Endothelial cell of umbilical vein (primary cell): ENCODE results near the gene CPNE7. TPM values are rescaled to one million over a fixed set of nuclear protein-coding genes. Genes with fewer than 3 reads are reported as not detected.

ENCODE experiments used
- BruUV-seq: library from RNA; stranded (reverse); fragments of 400-500 nt; replicated peaks from 2 replicates; lab custom pipeline; 2021; lab: Mats Ljungman, UMichigan
- CTCF ChIA-PET: fragments of 300-600, 350-600 bp; sonication (Branson Sonifier 250); formaldehyde crosslinking; loops from one replicate; lab custom pipeline; 2021; ENCODE audit warnings: antibody characterized with exemption, inconsistent platforms; lab: Charles Lee
- POLR2A ChIA-PET: fragments of 300-600, 350-600 bp; sonication (Branson Sonifier 250); formaldehyde crosslinking; loops from one replicate; lab custom pipeline; 2021; ENCODE audit warnings: antibody characterized with exemption, inconsistent platforms; lab: Charles Lee
- DNase-seq: peaks from one replicate; pipeline ENCODE4 v3.0.0-alpha.2; 2011; ENCODE audit warnings: low read depth, low spot score
- FAIRE-seq: peaks from 2 replicates; lab custom pipeline; 2011; peaks lifted over from hg19 to GRCh38; lab: Jason Lieb, UNC
- H2AFZ ChIP-seq: 2 replicates; pipeline ENCODE4 v1.6.0; 2012; ENCODE audit warnings: low read depth, low read length, control low read depth, inconsistent platforms
- H3K27ac ChIP-seq: 2 replicates; pipeline ENCODE4 v1.5.1; 2011; ENCODE audit warnings: low read depth, mild to moderate bottlenecking, control low read depth, low read length, moderate library complexity; ENCODE audit not compliant: insufficient read depth
- H3K27me3 ChIP-seq, 2 experiments: 2 replicates each; pipeline versions ENCODE4 v1.6.0 to v1.6.1; 2011; ENCODE audit warnings: low read length in 2 of 2, mixed read lengths in 1 of 2; ENCODE audit not compliant: control insufficient read depth in 2 of 2, insufficient read depth in 2 of 2
- H3K36me3 ChIP-seq, 2 experiments: 2 replicates in 1 of 2; 3 replicates in 1 of 2; pipeline ENCODE4 v1.5.1; 2011; ENCODE audit warnings: low read length in 2 of 2, mild to moderate bottlenecking in 1 of 2, moderate library complexity in 1 of 2; ENCODE audit not compliant: control insufficient read depth in 2 of 2, insufficient read depth in 2 of 2; ENCODE audit errors: extremely low read depth in 1 of 2
- H3K4me1 ChIP-seq: 3 replicates; pipeline ENCODE4 v1.5.1; 2011; ENCODE audit warnings: mild to moderate bottlenecking, low read length; ENCODE audit not compliant: control insufficient read depth, insufficient read depth; ENCODE audit errors: extremely low read depth
- H3K4me2 ChIP-seq: 2 replicates; pipeline ENCODE4 v1.6.1; 2011; ENCODE audit warnings: low read length, control low read depth, mixed read lengths; ENCODE audit not compliant: insufficient read depth
- H3K4me3 ChIP-seq, 3 experiments: fragments of 200-600 bp in 1 of 3; sonication (generic), shearing (Covaris generic) in 1 of 3; replicated peaks in 1 of 3; 2 replicates each; pipeline ENCODE4 v1.5.1; 2011 to 2016; ENCODE audit warnings: control low read depth in 3 of 3, low read length in 3 of 3, mild to moderate bottlenecking in 2 of 3, inconsistent platforms in 1 of 3, low read depth in 1 of 3, moderate library complexity in 1 of 3; ENCODE audit not compliant: insufficient read depth in 1 of 3
- H3K79me2 ChIP-seq: 2 replicates; pipeline ENCODE4 v1.6.0; 2012; ENCODE audit warnings: low read length, inconsistent platforms; ENCODE audit not compliant: control insufficient read depth, insufficient read depth
- H3K9ac ChIP-seq: replicated peaks from 2 replicates; pipeline ENCODE3; 2011; ENCODE audit warnings: low read length, control low read depth; ENCODE audit not compliant: insufficient read depth; ENCODE audit errors: extremely low read depth
- H3K9me1 ChIP-seq: replicated peaks from 3 replicates; pipeline ENCODE4 v1.6.0; 2011; ENCODE audit warnings: mild to moderate bottlenecking, low read length; ENCODE audit not compliant: control insufficient read depth, insufficient read depth; ENCODE audit errors: extremely low read depth
- H3K9me3 ChIP-seq: replicated peaks from 2 replicates; pipeline ENCODE4 v1.5.1; 2012; ENCODE audit warnings: low read length, inconsistent platforms; ENCODE audit not compliant: control insufficient read depth, insufficient read depth
- H4K20me1 ChIP-seq: replicated peaks from 2 replicates; pipeline ENCODE3; 2011; ENCODE audit warnings: mild to moderate bottlenecking, low read length; ENCODE audit not compliant: control insufficient read depth, insufficient read depth; ENCODE audit errors: extremely low read depth
- CTCF ChIP-seq, 2 donors: IDR thresholded peaks; 1 replicate in 1 of 2; 2 replicates in 1 of 2; pipeline ENCODE4 v1.5.1; 2011; ENCODE audit warnings: low read length in 2 of 2, mild to moderate bottlenecking in 2 of 2, moderate library complexity in 2 of 2, control low read depth in 1 of 2, inconsistent platforms in 1 of 2, low read depth in 1 of 2; ENCODE audit not compliant: insufficient read depth in 1 of 2; ENCODE audit errors: extremely low read depth in 1 of 2
- EZH2 ChIP-seq: IDR thresholded peaks from 2 replicates; pipeline ENCODE4 v1.6.1; 2012; ENCODE audit warnings: borderline replicate concordance, low read depth, mild to moderate bottlenecking, moderate library complexity, low read length, inconsistent platforms; ENCODE audit not compliant: severe bottlenecking
- FOS ChIP-seq: IDR thresholded peaks from 2 replicates; pipeline ENCODE4 v1.6.1; 2011; ENCODE audit warnings: mild to moderate bottlenecking, low read length, moderate library complexity, borderline replicate concordance; ENCODE audit not compliant: insufficient read depth
- GATA2 ChIP-seq: IDR thresholded peaks from 2 replicates; pipeline ENCODE4 v1.7.0; 2011; ENCODE audit warnings: low read depth, mild to moderate bottlenecking, moderate library complexity, mixed read lengths, low read length; ENCODE audit not compliant: insufficient read length, insufficient read depth
- JUN ChIP-seq: IDR thresholded peaks from 2 replicates; pipeline ENCODE4 v1.6.1; 2011; ENCODE audit warnings: borderline replicate concordance, low read depth; ENCODE audit not compliant: insufficient read length, insufficient read depth
- MAX ChIP-seq: IDR thresholded peaks from 2 replicates; pipeline ENCODE4 v1.6.1; 2011; ENCODE audit not compliant: insufficient read depth, insufficient read length
- MYC ChIP-seq: IDR thresholded peaks from one replicate; pipeline ENCODE4 v1.6.1; 2011; ENCODE audit warnings: mild to moderate bottlenecking, low read depth, low read length
- POLR2A ChIP-seq: IDR thresholded peaks from 2 replicates; pipeline ENCODE4 v1.6.1; 2012; ENCODE audit warnings: low read depth, mild to moderate bottlenecking, control low read depth, low read length
- POLR2AphosphoS5 ChIP-seq: IDR thresholded peaks from 2 replicates; pipeline ENCODE4 v1.6.1; 2012; ENCODE audit warnings: low read depth, mild to moderate bottlenecking, control low read depth, low read length, moderate library complexity; ENCODE audit not compliant: insufficient read depth
- dilution Hi-C: fragments of 300-500 bp; cut with MboI; formaldehyde crosslinking; loops from one replicate; pipeline ENCODE4 v1.15.0; 2019; ENCODE audit warnings: low sequenced_read_pairs; ENCODE audit not compliant: extremely low pct_ligation_motif_present
- intact Hi-C: fragments of 100-400 bp; cut with micrococcal nuclease; formaldehyde crosslinking; loops from one replicate; pipeline ENCODE4 v1.10.0; 2022
- polyA plus RNA-seq, 4 experiments: library from polyadenylated mRNA; depleted of rRNA in 3 of 4; stranded (reverse) in 3 of 4; unstranded in 1 of 4; fragments of >200 nt; gene quantifications; 2 replicates each; pipeline versions ENCODE4 v1.2.1 to v1.2.3, GENCODE V29; 2011 to 2012; ENCODE audit warnings: missing spikeins in 1 of 4
- total RNA-seq: library from RNA; stranded (reverse); gene quantifications from 2 replicates; pipeline ENCODE4 v1.2.3, GENCODE V29; 2021

Gene CPNE7
- total and polyA plus RNA-seq, 2 donors (not counting 3 experiments of a cell fraction or from before 2014, with no cell fraction given), result 2.0 to 5.9 TPM

DNA sequence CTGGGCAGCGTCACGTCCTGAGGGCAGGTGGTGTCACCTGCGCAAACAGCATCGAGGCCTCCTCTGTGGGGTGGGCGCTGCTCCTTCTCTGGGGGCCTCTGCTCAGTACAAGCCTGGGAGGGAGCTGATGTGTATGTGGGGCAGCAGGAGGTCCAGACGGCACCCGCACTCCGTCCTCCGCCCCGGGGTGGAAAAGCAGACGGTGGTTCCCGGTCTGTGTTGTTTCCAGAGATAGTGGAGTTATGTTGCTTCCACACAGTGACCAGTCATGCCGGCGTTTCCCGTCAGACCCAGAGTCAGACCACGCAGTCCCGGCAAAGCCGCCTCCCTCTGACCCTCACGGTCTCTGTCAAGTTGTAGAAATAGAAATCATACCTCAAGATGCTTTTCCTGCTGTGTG, 28.8 kb upstream of the CPNE7 start:
- dilution Hi-C loops (no loop called here), intact Hi-C loops (no loop called here)
- Histone ChIP-seq H3K9me3 (no peaks in the 10 kb centered on the region), H4K20me1 (no peaks in the 10 kb centered on the region), H3K9me1 (no peaks in the 10 kb centered on the region), H3K9ac (no peak overlapping the region), H3K4me1 (no peaks in the 10 kb centered on the region), H3K36me3 (peaks cover 2 to 20% of the 10 kb centered on the region in 2 experiments), H2AFZ (no peak overlapping the region), H3K4me3 (no peak overlapping the region), H3K79me2 (no peaks in the 10 kb centered on the region), H3K4me2 (no peak overlapping the region), H3K27me3 (no peaks in the 10 kb centered on the region), H3K27ac (no peak overlapping the region)
- DNase-seq (no peak), FAIRE-seq (no peak)
- ChIA-PET CTCF (interaction anchor here (0.9 to 1.6 kb wide), 3 partner anchors 9 to 68 kb away, joined by 3 to 5 read pairs (median 3); no protein-coding TSS in a partner anchor), POLR2A (no interaction called here)
- BruUV-seq, result no TSS peak
- TF ChIP-seq GATA2 (no peak), MAX (no peak), POLR2A (no peak), EZH2 (no peak), FOS (no peak), MYC (no peak), POLR2AphosphoS5 (no peak), CTCF (IDR thresholded peaks at IDR 0.05; ENCODE audit: extremely low read depth in 1 of 2, insufficient read depth in 1 of 2, low read depth in 1 of 2, low read length in 2 of 2) (no peak), JUN (no peak)
